ENCODE results near the gene PLEKHG2. TPM values are rescaled to one million over a fixed set of nuclear protein-coding genes. Genes with fewer than 3 reads are reported as not detected.

Gene PLEKHG2
- total RNA-seq, 1 donor: 21.4 TPM

GRCh38 chr19:39467941-39468340, 55.5 kb downstream of the PLEKHG2 start:
- H3K4me1 ChIP-seq (ENCODE audit: insufficient read depth, low read length): no peaks in the 10 kb centered on the region
- H3K79me2 ChIP-seq (ENCODE audit: insufficient read depth, low read length): peaks cover 22% of the 10 kb centered on the region
- no peak for TF ChIP-seq CTCF (IDR thresholded peaks at IDR 0.05; ENCODE audit: extremely low read depth, low read depth, low read length)
- peaks cover 94% of the 10 kb centered on the region for H3K36me3 ChIP-seq (ENCODE audit: insufficient read depth, low read length)
- H3K9me3 ChIP-seq (ENCODE audit: low read depth, low read length): no peaks in the 10 kb centered on the region
- no peak overlapping the region for H3K4me3 ChIP-seq (ENCODE audit: insufficient read depth, low read length)
- peaks cover 24% of the 10 kb centered on the region for H4K20me1 ChIP-seq (ENCODE audit: insufficient read depth, low read length)
- H2AFZ ChIP-seq (ENCODE audit: low read length): no peak overlapping the region
- no peak overlapping the region for H3K4me2 ChIP-seq (ENCODE audit: insufficient read depth, low read length)
- H3K27me3 ChIP-seq (ENCODE audit: insufficient read depth, low read length): no peaks in the 10 kb centered on the region
- H3K27ac ChIP-seq (ENCODE audit: low read depth, low read length): no peak overlapping the region
- DNase-seq (ENCODE audit: insufficient read length, low spot score, missing footprints): peak; percentile 39

- Histone ChIP-seq H3K27ac (ENCODE audit: low read depth, low read length) (no peak overlapping the region), H3K27me3 (ENCODE audit: insufficient read depth, low read length) (no peaks in the 10 kb centered on the region), H3K4me2 (ENCODE audit: insufficient read depth, low read length) (no peak overlapping the region), H3K4me1 (ENCODE audit: insufficient read depth, low read length) (no peaks in the 10 kb centered on the region), H3K79me2 (ENCODE audit: insufficient read depth, low read length) (peaks cover 11% of the 10 kb centered on the region), H4K20me1 (ENCODE audit: insufficient read depth, low read length) (peaks cover 16% of the 10 kb centered on the region), H3K9me3 (ENCODE audit: low read depth, low read length) (no peaks in the 10 kb centered on the region), H3K4me3 (ENCODE audit: insufficient read depth, low read length) (no peak overlapping the region), H3K36me3 (ENCODE audit: insufficient read depth, low read length) (peaks cover 96% of the 10 kb centered on the region), H2AFZ (ENCODE audit: low read length) (no peak overlapping the region)
- no peak for TF ChIP-seq CTCF (IDR thresholded peaks at IDR 0.05; ENCODE audit: extremely low read depth, low read depth, low read length)
- no peak for DNase-seq (ENCODE audit: insufficient read length, low spot score, missing footprints)
Observed at GRCh38 chr19:39469036-39469435, 56.6 kb downstream of the PLEKHG2 start.

- peak; percentile 77 for DNase-seq (ENCODE audit: insufficient read length, low spot score, missing footprints)
- Histone ChIP-seq H3K9me3 (ENCODE audit: low read depth, low read length) (no peaks in the 10 kb centered on the region), H3K36me3 (ENCODE audit: insufficient read depth, low read length) (peaks cover 98% of the 10 kb centered on the region), H2AFZ (ENCODE audit: low read length) (no peak overlapping the region), H3K4me1 (ENCODE audit: insufficient read depth, low read length) (no peaks in the 10 kb centered on the region), H3K27me3 (ENCODE audit: insufficient read depth, low read length) (no peaks in the 10 kb centered on the region), H3K4me2 (ENCODE audit: insufficient read depth, low read length) (no peak overlapping the region), H4K20me1 (ENCODE audit: insufficient read depth, low read length) (peaks cover 21% of the 10 kb centered on the region), H3K27ac (ENCODE audit: low read depth, low read length) (no peak overlapping the region), H3K79me2 (ENCODE audit: insufficient read depth, low read length) (peaks cover 10% of the 10 kb centered on the region), H3K4me3 (ENCODE audit: insufficient read depth, low read length) (no peak overlapping the region)
- no peak for TF ChIP-seq CTCF (IDR thresholded peaks at IDR 0.05; ENCODE audit: extremely low read depth, low read depth, low read length)
Observed at GRCh38 chr19:39469567-39469966, 57.1 kb downstream of the PLEKHG2 start.

GRCh38 chr19:39470724-39471339, 58.4 kb downstream of the PLEKHG2 start:
- TF ChIP-seq CTCF (IDR thresholded peaks at IDR 0.05; ENCODE audit: extremely low read depth, low read depth, low read length): no peak
- no peak overlapping the region for H3K4me3 ChIP-seq (ENCODE audit: insufficient read depth, low read length)
- H3K4me1 ChIP-seq (ENCODE audit: insufficient read depth, low read length): no peaks in the 10 kb centered on the region
- peaks cover 90% of the 10 kb centered on the region for H3K36me3 ChIP-seq (ENCODE audit: insufficient read depth, low read length)
- DNase-seq (ENCODE audit: insufficient read length, low spot score, missing footprints): peak; percentile 78
- peaks cover 21% of the 10 kb centered on the region for H4K20me1 ChIP-seq (ENCODE audit: insufficient read depth, low read length)
- H3K27me3 ChIP-seq (ENCODE audit: insufficient read depth, low read length): no peaks in the 10 kb centered on the region
- no peaks in the 10 kb centered on the region for H3K9me3 ChIP-seq (ENCODE audit: low read depth, low read length)
- H3K79me2 ChIP-seq (ENCODE audit: insufficient read depth, low read length): no peaks in the 10 kb centered on the region
- H2AFZ ChIP-seq (ENCODE audit: low read length): no peak overlapping the region
- no peak overlapping the region for H3K4me2 ChIP-seq (ENCODE audit: insufficient read depth, low read length)
- no peak overlapping the region for H3K27ac ChIP-seq (ENCODE audit: low read depth, low read length)

All from osteoblast (primary cell).